CD4-positive, alpha-beta T cell treated with Interleukin-15 for 4 hours (primary cell): ENCODE measurements around the gene CLPSL2.

Experiments
- DNase-seq: peaks from one replicate; pipeline ENCODE4 v3.0.0-alpha.2; 2020; ENCODE audit warnings: low spot score

The CLPSL2 gene

DNA sequence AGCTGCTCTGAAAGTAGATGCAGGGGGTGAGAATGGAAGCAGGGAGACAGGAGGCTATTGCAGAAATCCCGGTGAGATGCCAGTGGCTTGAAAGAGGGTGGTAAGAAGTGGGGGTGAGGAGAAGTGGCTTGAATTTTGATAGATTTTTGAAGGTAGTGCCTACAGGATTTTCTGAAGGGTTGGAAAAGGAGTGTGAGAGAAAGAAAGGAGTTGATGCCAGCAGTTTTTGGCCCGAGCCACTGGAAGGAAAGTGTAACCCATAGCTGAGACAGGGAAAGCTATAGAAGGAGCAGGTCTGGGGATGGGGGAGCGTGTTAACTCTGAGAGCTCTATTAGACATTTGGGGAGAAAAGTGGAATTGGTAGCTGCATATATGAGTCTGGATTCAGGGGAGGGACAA, 29.9 kb upstream of the CLPSL2 start:
- DNase-seq: no peak

DNA sequence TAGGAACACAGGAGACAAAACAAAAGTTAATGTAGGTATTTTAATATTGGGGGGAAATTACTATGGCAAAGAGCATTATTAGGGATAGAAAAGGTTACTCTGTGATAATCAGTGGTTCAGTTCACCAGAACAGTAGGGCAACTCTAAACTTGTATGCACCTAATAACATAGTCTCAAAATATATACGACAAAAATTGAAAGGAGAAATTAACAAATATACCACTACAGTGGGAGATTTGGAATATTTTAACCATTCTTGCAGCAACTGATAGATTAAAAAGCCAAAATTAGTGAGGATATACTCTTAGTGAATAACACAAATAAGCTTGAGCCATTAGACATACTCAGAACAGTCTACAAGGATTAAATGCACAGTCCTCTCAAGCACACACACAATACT, 28.5 kb upstream of the CLPSL2 start:
- no peak for DNase-seq

- no peak for DNase-seq
Measured at GRCh38 chr6:35750557-35750956, 25.8 kb upstream of the CLPSL2 start.

- no peak for DNase-seq
Measured at GRCh38 chr6:35751594-35751993, 24.8 kb upstream of the CLPSL2 start.

GRCh38 chr6:35752330-35752729, 24.1 kb upstream of the CLPSL2 start:
- DNase-seq: no peak

GRCh38 chr6:35754452-35755277, 21.7 kb upstream of the CLPSL2 start:
- no peak for DNase-seq

GRCh38 chr6:35755278-35755924, 21.0 kb upstream of the CLPSL2 start:
- DNase-seq: no peak

GRCh38 chr6:35757456-35758123, 18.8 kb upstream of the CLPSL2 start:
- DNase-seq: no peak

GRCh38 chr6:35759426-35759825, 17.0 kb upstream of the CLPSL2 start:
- DNase-seq: no peak

- DNase-seq: no peak
Measured at GRCh38 chr6:35765739-35766138, 10.7 kb upstream of the CLPSL2 start.

DNA sequence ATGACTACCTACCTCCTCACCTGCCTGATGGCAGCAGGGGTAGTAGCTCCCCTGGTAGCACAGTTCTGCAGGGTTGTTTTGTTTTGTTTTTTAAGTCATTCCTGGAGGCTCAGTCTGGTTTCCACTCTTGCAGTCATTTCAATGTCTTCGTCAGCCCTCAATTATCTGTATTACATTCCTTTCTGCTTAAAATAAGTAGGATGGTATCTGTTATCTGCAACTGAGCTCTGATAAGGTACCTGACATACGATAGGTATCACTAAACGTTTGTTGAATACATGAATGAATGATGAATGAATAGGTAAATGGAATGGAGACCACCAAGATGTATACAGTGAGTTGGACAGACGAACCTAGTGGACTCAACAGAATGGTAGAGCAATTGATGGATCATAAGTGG, 7.2 kb upstream of the CLPSL2 start:
- no peak for DNase-seq

- DNase-seq: no peak
Measured at GRCh38 chr6:35771343-35771627, 5.1 kb upstream of the CLPSL2 start.

DNA sequence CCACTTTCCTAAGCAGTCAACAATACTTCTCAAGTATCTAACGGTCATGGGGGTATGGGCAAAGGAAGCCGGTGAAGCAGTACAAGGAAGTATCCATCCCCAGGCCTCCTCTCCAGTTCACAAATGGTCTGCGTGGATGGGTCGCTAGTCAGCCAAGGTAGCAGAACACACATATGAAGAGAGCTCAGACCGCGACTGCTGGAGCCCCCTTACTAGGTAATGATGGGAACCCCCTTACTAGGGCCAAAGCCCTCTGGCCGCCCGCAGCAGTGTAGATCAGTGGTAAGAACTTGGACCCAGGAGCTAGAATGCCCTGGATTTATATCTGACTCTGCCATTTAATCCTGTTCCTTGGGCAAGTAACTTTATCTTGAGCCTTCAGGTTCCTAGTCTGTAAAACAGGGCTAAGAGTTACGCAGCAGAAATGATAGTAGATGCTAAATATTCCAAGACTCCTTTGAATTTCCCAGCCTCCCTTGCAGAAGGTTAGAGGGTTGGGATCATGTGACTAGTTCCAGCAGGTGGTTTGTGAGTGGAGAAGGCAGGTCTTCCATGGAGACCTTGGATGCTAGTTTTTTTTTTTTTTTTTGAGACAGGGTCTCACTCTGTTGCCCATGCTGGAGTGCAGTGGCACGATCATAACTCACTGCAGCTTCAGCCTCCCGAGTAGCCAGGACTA, 2.1 kb upstream of the CLPSL2 start:
- no peak for DNase-seq

- DNase-seq: no peak
Measured at GRCh38 chr6:35775031-35775430, 1.4 kb upstream of the CLPSL2 start.

GRCh38 chr6:35777356-35778102, 1.1 kb downstream of the CLPSL2 start:
- no peak for DNase-seq

DNA sequence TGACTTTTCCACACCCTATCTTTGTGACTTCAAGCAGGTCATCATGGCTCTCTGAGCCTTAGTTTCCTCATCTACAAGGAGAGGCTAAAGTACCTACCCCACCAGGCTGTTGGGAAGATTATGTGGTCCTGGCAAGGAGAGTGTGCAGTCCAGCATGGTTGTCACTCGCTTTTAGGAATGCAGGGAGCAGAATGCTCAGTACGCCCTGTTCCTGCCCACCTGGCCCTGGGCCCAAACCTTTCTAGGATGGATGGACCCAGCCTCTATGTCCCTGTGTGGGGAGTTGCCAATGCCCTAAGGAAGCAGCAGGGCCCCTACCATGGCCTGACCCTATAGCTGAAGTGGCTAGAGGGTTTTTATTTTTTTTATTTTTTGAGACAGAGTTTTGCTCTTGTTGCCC, 2.0 kb downstream of the CLPSL2 start:
- DNase-seq: no peak

DNA sequence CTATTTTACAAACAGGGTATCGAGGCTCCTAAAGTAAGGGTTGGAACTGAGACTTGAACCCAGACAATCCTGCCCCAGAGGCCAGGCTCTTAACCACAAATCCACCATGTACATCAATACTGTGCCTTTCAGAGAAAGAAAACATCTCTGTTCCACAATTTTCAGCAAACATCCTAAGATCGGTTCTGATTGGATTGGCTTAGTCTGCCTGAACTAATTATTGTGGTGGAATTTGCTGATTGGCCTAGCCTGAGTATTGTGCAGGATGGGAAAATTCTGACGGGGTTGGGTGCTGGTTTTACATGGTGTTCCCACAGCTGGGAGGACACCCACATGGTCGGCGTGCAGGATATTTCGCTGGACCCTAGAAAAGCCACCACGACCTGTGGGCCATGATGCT, 4.3 kb downstream of the CLPSL2 start, which contains the start of gene CLPSL1:
TSS of gene CLPSL1 (plus strand) at position 301 of the 400 bp plus-strand sequence. CDS start at position 393, 92 bp downstream.
- DNase-seq: no peak

GRCh38 chr6:35781290-35781689, 4.9 kb downstream of the CLPSL2 start:
- DNase-seq: no peak

GRCh38 chr6:35782424-35782823, 6.0 kb downstream of the CLPSL2 start:
- no peak for DNase-seq

- DNase-seq: no peak
Measured at GRCh38 chr6:35784200-35784599, 7.8 kb downstream of the CLPSL2 start.

DNA sequence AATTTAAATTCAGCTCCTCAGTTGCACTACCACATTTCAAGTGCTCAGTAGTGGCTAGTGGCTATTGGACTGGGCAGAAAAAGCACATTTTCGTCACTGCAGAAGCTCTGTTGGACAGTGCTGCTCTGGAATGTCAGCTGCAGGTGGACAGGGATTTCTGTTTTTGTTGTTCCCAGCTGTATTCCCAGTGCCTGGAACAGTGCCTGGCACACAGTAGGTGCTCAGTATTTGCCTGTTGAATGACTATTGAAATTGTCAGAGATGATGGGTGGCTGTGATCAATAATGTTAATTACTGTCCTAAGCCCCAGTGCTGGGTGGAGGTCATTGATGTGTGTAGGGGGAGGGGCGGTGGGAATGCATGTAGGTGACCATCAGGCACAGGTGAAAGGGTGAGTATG, 9.9 kb downstream of the CLPSL2 start:
- DNase-seq: no peak

GRCh38 chr6:35786810-35787209, 10.4 kb downstream of the CLPSL2 start:
- DNase-seq: no peak
